Osteocyte (in vitro differentiated cells): Measurements from ENCODE around the gene STK33. TPM values are rescaled to one million over a fixed set of nuclear protein-coding genes. Genes with fewer than 3 reads are reported as not detected.

ENCODE experiments used
- DNase-seq: peaks from one replicate; pipeline ENCODE4 v3.0.0; 2021; ENCODE audit warnings: mixed read lengths; ENCODE audit not compliant: unreplicated experiment; ENCODE audit errors: extremely low spot score
- H3K27ac Mint-ChIP-seq: one replicate; pipeline ENCODE4 v1.8.0; 2021; ENCODE audit warnings: mild to moderate bottlenecking, mixed read lengths; ENCODE audit not compliant: unreplicated experiment
- H3K27me3 Mint-ChIP-seq: one replicate; pipeline ENCODE4 v1.8.0; 2021; ENCODE audit warnings: mixed read lengths; ENCODE audit not compliant: unreplicated experiment
- H3K36me3 Mint-ChIP-seq: one replicate; pipeline ENCODE4 v1.8.0; 2021; ENCODE audit warnings: mixed read lengths; ENCODE audit not compliant: unreplicated experiment
- H3K4me1 Mint-ChIP-seq: one replicate; pipeline ENCODE4 v1.8.0; 2021; ENCODE audit warnings: mixed read lengths; ENCODE audit not compliant: unreplicated experiment
- H3K4me3 Mint-ChIP-seq: one replicate; pipeline ENCODE4 v1.8.0; 2021; ENCODE audit warnings: mild to moderate bottlenecking, moderate library complexity, mixed read lengths; ENCODE audit not compliant: unreplicated experiment
- H3K9me3 Mint-ChIP-seq: one replicate; pipeline ENCODE4 v1.8.0; 2021; ENCODE audit warnings: mixed read lengths; ENCODE audit not compliant: unreplicated experiment
- total RNA-seq: library from RNA; stranded (reverse); gene quantifications from 2 replicates; pipeline ENCODE4 v1.2.1, GENCODE V29; 2021
- TF ChIP-seq, protein P1 (sequence below): fragments of 200-600 bp; sonication (generic); IDR thresholded peaks from 2 replicates; pipeline ENCODE4 v1.5.0; 2021; ENCODE audit warnings: antibody characterized with exemption, mild to moderate bottlenecking, moderate library complexity

STK33 gene
- total RNA-seq, 1 donor from 2014 or later = 1.3 TPM

DNA sequence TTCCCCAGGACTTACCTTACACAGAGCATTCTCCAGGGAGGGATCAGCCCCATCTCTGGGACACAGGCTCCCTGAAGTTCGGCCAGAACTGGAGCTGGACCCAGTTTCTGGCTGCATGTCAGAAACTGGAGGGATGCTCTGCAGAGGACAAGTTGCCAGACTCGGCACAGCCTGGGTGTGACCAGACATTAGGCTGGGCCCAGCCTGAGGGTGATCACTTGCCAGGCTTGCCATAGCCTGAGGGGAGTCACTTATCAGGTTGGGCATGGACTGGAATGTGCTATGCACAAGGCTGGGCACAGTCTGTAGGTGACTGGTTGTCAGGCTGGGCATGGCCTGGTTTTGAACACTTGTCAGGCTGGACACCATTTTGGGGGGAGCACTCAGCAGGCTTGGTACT, 30.7 kb upstream of the STK33 start:
- peaks cover 20% of the 10 kb centered on the region for H3K36me3 Mint-ChIP-seq
- no peaks in the 10 kb centered on the region for H3K4me1 Mint-ChIP-seq
- H3K27me3 Mint-ChIP-seq = no peaks in the 10 kb centered on the region
- H3K9me3 Mint-ChIP-seq = no peaks in the 10 kb centered on the region
- TF ChIP-seq, protein P1, sequence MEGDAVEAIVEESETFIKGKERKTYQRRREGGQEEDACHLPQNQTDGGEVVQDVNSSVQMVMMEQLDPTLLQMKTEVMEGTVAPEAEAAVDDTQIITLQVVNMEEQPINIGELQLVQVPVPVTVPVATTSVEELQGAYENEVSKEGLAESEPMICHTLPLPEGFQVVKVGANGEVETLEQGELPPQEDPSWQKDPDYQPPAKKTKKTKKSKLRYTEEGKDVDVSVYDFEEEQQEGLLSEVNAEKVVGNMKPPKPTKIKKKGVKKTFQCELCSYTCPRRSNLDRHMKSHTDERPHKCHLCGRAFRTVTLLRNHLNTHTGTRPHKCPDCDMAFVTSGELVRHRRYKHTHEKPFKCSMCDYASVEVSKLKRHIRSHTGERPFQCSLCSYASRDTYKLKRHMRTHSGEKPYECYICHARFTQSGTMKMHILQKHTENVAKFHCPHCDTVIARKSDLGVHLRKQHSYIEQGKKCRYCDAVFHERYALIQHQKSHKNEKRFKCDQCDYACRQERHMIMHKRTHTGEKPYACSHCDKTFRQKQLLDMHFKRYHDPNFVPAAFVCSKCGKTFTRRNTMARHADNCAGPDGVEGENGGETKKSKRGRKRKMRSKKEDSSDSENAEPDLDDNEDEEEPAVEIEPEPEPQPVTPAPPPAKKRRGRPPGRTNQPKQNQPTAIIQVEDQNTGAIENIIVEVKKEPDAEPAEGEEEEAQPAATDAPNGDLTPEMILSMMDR = no peak
- no peak overlapping the region for H3K27ac Mint-ChIP-seq
- DNase-seq = no peak
- no peak overlapping the region for H3K4me3 Mint-ChIP-seq

DNA sequence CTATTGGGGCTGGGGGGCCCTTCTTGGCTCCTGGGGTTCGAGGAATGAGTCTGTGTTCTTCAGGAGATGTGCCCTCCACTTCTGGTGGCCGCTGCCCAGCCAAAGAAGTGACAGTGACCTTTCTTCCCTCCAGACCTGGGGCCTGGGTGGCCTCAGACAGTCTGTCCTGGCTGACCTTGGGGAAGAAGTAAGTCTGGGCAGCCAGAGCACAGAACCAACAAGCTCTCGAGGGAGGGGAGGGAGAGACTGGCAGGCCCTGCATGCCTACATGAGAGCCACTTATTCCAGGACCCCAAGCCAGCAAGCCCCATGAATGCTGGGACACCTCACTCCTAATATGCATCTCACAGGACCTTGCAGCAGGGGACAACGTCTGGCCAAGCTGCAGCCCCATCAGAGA, 27.1 kb upstream of the STK33 start:
- no peaks in the 10 kb centered on the region for H3K4me1 Mint-ChIP-seq
- no peak overlapping the region for H3K4me3 Mint-ChIP-seq
- TF ChIP-seq, protein P1 = no peak
- H3K27ac Mint-ChIP-seq = no peak overlapping the region
- no peaks in the 10 kb centered on the region for H3K27me3 Mint-ChIP-seq
- no peak for DNase-seq
- H3K9me3 Mint-ChIP-seq = no peaks in the 10 kb centered on the region
- peaks cover 31% of the 10 kb centered on the region for H3K36me3 Mint-ChIP-seq

- Mint-ChIP-seq H3K27me3 (no peaks in the 10 kb centered on the region), H3K27ac (no peak overlapping the region), H3K4me1 (no peaks in the 10 kb centered on the region), H3K9me3 (no peaks in the 10 kb centered on the region), H3K4me3 (no peak overlapping the region), H3K36me3 (peaks cover 33% of the 10 kb centered on the region)
- TF ChIP-seq, protein P1 = no peak
- no peak for DNase-seq
These were observed 23.0 kb upstream of the STK33 start for GRCh38 chr11:8617063-8617462.

DNA sequence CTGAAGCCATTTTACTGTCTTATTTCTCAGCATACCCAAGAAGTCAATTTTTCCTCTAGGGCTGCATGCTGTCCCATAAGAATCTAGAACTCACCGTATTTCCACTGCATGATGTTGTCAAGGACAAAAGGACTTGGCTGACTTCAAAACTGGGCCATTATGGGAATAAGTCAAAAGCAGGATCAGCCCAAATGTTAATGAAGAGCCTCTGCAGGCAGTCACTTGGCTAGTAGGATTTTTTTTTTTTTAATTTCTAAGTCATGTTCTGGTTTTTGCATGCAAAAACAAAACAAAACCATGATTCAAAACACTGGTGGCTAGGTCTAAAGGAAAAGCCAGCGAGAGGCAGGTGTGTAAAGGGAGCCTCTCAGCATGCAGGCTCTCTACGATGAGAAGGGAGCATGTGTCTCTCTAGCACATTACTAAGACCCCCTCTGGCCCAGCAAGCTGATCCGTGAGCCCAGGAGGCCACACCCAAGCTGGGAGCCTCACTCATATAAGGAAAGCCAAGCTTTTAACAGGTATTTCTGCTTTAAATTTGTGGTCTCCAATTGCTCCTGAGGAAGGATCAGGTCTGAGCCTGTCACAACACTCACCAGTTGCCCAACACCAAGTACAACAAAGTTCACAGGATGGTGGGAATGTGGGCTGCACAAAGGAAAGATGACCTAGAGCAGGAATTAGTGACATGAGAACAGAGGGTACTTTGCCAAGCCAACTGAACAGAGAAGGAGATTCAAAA, 21.4 kb upstream of the STK33 start:
- no peak overlapping the region for H3K4me3 Mint-ChIP-seq

DNA sequence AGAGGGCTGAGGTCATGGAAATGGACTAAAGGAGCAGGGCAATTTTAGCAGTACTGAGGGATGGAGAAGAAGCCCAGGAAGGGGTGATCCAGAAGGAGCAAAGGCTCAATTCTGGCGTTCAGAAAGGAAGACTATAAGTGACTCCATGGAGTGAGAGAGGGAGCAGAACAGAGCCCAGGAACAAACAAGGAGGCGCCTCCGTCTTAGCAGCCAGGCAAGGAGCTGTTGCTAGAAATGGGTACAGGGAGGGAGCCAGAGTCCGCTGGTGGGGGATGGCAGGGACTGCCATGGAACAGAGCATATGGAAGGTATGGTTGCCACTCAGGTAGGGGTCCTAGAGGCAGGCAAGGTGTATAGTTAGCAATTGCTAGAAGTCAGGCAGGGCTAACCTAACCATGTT, 20.5 kb upstream of the STK33 start:
- Mint-ChIP-seq H3K9me3 (no peaks in the 10 kb centered on the region), H3K36me3 (peaks cover 26% of the 10 kb centered on the region), H3K4me3 (no peak overlapping the region), H3K27ac (no peak overlapping the region), H3K4me1 (no peaks in the 10 kb centered on the region), H3K27me3 (no peaks in the 10 kb centered on the region)
- no peak for DNase-seq
- TF ChIP-seq, protein P1 = no peak

More for the DNA sequence above, 21.4 kb upstream of the STK33 start:
- Mint-ChIP-seq H3K27me3 (no peaks in the 10 kb centered on the region), H3K36me3 (peaks cover 27% of the 10 kb centered on the region), H3K9me3 (no peaks in the 10 kb centered on the region), H3K4me1 (no peaks in the 10 kb centered on the region), H3K27ac (no peak overlapping the region)
- TF ChIP-seq, protein P1 = no peak
- no peak for DNase-seq
